Choroid plexus epithelial cell (primary cell): ENCODE data around the gene ARL5C.

Experiments used
- DNase-seq: peaks from one replicate; pipeline ENCODE4 v3.0.0-alpha.2; 2010; ENCODE audit warnings: low read depth
- H3K4me3 ChIP-seq: 2 replicates; pipeline ENCODE4 v1.5.1; 2011; ENCODE audit warnings: low read depth, mild to moderate bottlenecking, control low read depth, low read length, moderate library complexity
- CTCF ChIP-seq: conservative IDR thresholded peaks from 2 replicates; pipeline ENCODE4 v1.5.1; 2011; ENCODE audit warnings: low read depth, mild to moderate bottlenecking, control low read depth, inconsistent platforms, low read length, moderate library complexity

Gene ARL5C

GRCh38 chr17:39198186-39198566 is 32.2 kb upstream of the ARL5C start:
- peak overlapping the region; percentile 75 for H3K4me3 ChIP-seq
- no peak for DNase-seq
- TF ChIP-seq CTCF: no peak

- peak; percentile 75 for DNase-seq
- no peak for TF ChIP-seq CTCF
- peak within 1 kb of the TSS; percentile 75 for H3K4me3 ChIP-seq
Observed at GRCh38 chr17:39197380-39198185, 31.6 kb upstream of the ARL5C start, which contains the start of gene CACNB1. TSS of gene CACNB1 (minus strand) at chr17:39197669. CDS start at chr17:39197495, 174 bp downstream.

GRCh38 chr17:39196808-39197291 is 30.9 kb upstream of the ARL5C start:
- peak overlapping the region; percentile 75 for H3K4me3 ChIP-seq
- no peak for TF ChIP-seq CTCF
- no peak for DNase-seq

GRCh38 chr17:39196241-39196807 is 30.4 kb upstream of the ARL5C start:
- no peak for DNase-seq
- peak overlapping the region; percentile 75 for H3K4me3 ChIP-seq
- no peak for TF ChIP-seq CTCF

- DNase-seq: no peak
- no peak overlapping the region for H3K4me3 ChIP-seq
- TF ChIP-seq CTCF: no peak
Observed at GRCh38 chr17:39195568-39196160, 29.7 kb upstream of the ARL5C start.

GRCh38 chr17:39194985-39195524 is 29.1 kb upstream of the ARL5C start:
- H3K4me3 ChIP-seq: no peak overlapping the region
- no peak for DNase-seq
- TF ChIP-seq CTCF: no peak
